ENCODE results near the gene SECISBP2. TPM values are rescaled to one million over a fixed set of nuclear protein-coding genes. Genes with fewer than 3 reads are reported as not detected.
A peak's percentile ranks its signal among the peaks of the same experiment; 100 is the strongest.

The SECISBP2 gene
- total and polyA plus RNA-seq, 4 donors = 14.2 to 37.7 (median 24.3) TPM

DNA sequence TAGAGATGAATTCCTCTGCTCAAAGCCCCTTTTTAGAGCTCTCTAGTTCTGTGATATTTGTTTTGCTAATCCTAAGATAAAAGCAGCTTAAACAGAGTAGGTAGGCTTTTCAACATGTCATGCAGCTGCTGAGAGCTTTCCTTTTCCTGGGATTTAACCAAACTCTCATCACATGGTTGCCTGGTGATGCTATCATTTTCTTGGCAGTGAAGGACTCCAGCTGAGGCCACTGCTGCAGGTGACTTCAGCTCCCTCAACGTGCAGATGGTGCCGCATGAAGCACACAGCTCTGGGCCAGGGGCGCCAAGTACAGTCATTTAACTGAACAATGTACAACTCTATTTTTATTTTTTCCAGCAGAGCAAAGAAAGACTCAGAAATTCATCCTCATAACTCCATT lies 42.2 kb downstream of the SECISBP2 start:
- peaks cover 9 to 14% (median 11%) of the 10 kb centered on the region in 4 donors for H3K4me1 ChIP-seq (ENCODE audit: control insufficient read depth in 4 of 4, insufficient read depth in 4 of 4, low read length in 3 of 4)
- no peaks in the 10 kb centered on the region for H3K27me3 ChIP-seq (ENCODE audit: control insufficient read depth in 4 of 4, insufficient read depth in 4 of 4, low read length in 3 of 4)
- no peak for TF ChIP-seq JUND (IDR thresholded peaks at IDR 0.05)
- no peak overlapping the region for H3K4me3 ChIP-seq (ENCODE audit: low read depth in 1 of 3, low read length in 3 of 3)
- DNase-seq (ENCODE audit: low spot score) = peak; percentile 23
- WGBS = 90% methylated on average over 3 of the region's 3 CpGs
- H3K9ac ChIP-seq (ENCODE audit: low read depth in 1 of 2, low read length in 2 of 2) = no peak overlapping the region
- H3K9me3 ChIP-seq (ENCODE audit: control insufficient read depth in 4 of 4, low read length in 3 of 4) = no peaks in the 10 kb centered on the region
- H3K36me3 ChIP-seq (ENCODE audit: control insufficient read depth in 4 of 4, insufficient read depth in 3 of 4, low read depth in 1 of 4, low read length in 3 of 4) = peaks cover 6 to 31% (median 21%) of the 10 kb centered on the region in 4 donors
- no peak overlapping the region for H3K27ac ChIP-seq (ENCODE audit: low read depth in 1 of 2, low read length in 2 of 2)

DNA sequence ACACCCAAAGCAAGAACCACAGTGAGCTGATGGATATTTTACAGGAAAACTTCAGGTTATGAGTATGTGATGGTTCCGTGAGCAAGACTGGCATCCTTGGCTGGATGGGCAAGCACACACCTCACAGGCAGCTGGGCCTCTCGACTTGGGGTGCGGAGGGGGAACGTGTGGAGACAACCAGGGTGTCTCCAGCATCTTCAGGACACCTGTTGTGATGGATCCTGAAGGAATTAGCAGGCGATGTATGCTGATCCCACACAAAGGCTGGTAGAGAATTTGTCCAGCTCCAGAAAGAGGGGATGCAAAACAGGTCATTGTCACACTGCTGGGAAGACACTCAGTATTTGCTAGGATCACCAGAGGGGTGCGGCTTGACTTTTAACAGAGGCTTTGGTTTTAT lies 42.7 kb downstream of the SECISBP2 start:
- 97% methylated on average over 6 of the region's 6 CpGs for WGBS
- Histone ChIP-seq H3K36me3 (ENCODE audit: control insufficient read depth in 4 of 4, insufficient read depth in 3 of 4, low read depth in 1 of 4, low read length in 3 of 4) (peaks cover 6 to 31% (median 19%) of the 10 kb centered on the region in 4 donors), H3K9me3 (ENCODE audit: control insufficient read depth in 4 of 4, low read length in 3 of 4) (no peaks in the 10 kb centered on the region), H3K27ac (ENCODE audit: low read depth in 1 of 2, low read length in 2 of 2) (no peak overlapping the region), H3K9ac (ENCODE audit: low read depth in 1 of 2, low read length in 2 of 2) (no peak overlapping the region), H3K27me3 (ENCODE audit: control insufficient read depth in 4 of 4, insufficient read depth in 4 of 4, low read length in 3 of 4) (no peaks in the 10 kb centered on the region), H3K4me1 (ENCODE audit: control insufficient read depth in 4 of 4, insufficient read depth in 4 of 4, low read length in 3 of 4) (peaks cover 9 to 14% (median 11%) of the 10 kb centered on the region in 4 donors), H3K4me3 (ENCODE audit: low read depth in 1 of 3, low read length in 3 of 3) (no peak overlapping the region)
- TF ChIP-seq FOXA2 (IDR thresholded peaks at IDR 0.05) (no peak), FOXA1 (IDR thresholded peaks at IDR 0.05) (no peak), YY1 (IDR thresholded peaks at IDR 0.05) (no peak), RXRA (IDR thresholded peaks at IDR 0.05) (no peak), HNF4A (conservative IDR thresholded peaks at IDR 0.05) (no peak), JUND (IDR thresholded peaks at IDR 0.05) (no peak), TAF1 (conservative IDR thresholded peaks at IDR 0.05) (no peak), HNF4G (IDR thresholded peaks at IDR 0.05) (no peak), GABPA (IDR thresholded peaks at IDR 0.05 in 1 of 2, conservative IDR thresholded peaks at IDR 0.05 in 1 of 2) (no peak), RAD21 (IDR thresholded peaks at IDR 0.05) (no peak), SP1 (IDR thresholded peaks at IDR 0.05) (no peak), EGR1 (IDR thresholded peaks at IDR 0.05; ENCODE audit: low read depth in 2 of 2) (no peak), NR2F2 (IDR thresholded peaks at IDR 0.05) (no peak)
- TF ChIP-seq, protein P1, sequence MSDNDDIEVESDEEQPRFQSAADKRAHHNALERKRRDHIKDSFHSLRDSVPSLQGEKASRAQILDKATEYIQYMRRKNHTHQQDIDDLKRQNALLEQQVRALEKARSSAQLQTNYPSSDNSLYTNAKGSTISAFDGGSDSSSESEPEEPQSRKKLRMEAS (IDR thresholded peaks at IDR 0.05) = no peak
- TF ChIP-seq, protein P2, sequence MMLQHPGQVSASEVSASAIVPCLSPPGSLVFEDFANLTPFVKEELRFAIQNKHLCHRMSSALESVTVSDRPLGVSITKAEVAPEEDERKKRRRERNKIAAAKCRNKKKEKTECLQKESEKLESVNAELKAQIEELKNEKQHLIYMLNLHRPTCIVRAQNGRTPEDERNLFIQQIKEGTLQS (IDR thresholded peaks at IDR 0.05) = no peak
- TF ChIP-seq, protein P3, sequence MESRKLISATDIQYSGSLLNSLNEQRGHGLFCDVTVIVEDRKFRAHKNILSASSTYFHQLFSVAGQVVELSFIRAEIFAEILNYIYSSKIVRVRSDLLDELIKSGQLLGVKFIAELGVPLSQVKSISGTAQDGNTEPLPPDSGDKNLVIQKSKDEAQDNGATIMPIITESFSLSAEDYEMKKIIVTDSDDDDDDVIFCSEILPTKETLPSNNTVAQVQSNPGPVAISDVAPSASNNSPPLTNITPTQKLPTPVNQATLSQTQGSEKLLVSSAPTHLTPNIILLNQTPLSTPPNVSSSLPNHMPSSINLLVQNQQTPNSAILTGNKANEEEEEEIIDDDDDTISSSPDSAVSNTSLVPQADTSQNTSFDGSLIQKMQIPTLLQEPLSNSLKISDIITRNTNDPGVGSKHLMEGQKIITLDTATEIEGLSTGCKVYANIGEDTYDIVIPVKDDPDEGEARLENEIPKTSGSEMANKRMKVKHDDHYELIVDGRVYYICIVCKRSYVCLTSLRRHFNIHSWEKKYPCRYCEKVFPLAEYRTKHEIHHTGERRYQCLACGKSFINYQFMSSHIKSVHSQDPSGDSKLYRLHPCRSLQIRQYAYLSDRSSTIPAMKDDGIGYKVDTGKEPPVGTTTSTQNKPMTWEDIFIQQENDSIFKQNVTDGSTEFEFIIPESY (IDR thresholded peaks at IDR 0.05) = no peak
- TF ChIP-seq, protein P4, sequence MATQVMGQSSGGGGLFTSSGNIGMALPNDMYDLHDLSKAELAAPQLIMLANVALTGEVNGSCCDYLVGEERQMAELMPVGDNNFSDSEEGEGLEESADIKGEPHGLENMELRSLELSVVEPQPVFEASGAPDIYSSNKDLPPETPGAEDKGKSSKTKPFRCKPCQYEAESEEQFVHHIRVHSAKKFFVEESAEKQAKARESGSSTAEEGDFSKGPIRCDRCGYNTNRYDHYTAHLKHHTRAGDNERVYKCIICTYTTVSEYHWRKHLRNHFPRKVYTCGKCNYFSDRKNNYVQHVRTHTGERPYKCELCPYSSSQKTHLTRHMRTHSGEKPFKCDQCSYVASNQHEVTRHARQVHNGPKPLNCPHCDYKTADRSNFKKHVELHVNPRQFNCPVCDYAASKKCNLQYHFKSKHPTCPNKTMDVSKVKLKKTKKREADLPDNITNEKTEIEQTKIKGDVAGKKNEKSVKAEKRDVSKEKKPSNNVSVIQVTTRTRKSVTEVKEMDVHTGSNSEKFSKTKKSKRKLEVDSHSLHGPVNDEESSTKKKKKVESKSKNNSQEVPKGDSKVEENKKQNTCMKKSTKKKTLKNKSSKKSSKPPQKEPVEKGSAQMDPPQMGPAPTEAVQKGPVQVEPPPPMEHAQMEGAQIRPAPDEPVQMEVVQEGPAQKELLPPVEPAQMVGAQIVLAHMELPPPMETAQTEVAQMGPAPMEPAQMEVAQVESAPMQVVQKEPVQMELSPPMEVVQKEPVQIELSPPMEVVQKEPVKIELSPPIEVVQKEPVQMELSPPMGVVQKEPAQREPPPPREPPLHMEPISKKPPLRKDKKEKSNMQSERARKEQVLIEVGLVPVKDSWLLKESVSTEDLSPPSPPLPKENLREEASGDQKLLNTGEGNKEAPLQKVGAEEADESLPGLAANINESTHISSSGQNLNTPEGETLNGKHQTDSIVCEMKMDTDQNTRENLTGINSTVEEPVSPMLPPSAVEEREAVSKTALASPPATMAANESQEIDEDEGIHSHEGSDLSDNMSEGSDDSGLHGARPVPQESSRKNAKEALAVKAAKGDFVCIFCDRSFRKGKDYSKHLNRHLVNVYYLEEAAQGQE (IDR thresholded peaks at IDR 0.05) = no peak
- TF ChIP-seq, protein P5, sequence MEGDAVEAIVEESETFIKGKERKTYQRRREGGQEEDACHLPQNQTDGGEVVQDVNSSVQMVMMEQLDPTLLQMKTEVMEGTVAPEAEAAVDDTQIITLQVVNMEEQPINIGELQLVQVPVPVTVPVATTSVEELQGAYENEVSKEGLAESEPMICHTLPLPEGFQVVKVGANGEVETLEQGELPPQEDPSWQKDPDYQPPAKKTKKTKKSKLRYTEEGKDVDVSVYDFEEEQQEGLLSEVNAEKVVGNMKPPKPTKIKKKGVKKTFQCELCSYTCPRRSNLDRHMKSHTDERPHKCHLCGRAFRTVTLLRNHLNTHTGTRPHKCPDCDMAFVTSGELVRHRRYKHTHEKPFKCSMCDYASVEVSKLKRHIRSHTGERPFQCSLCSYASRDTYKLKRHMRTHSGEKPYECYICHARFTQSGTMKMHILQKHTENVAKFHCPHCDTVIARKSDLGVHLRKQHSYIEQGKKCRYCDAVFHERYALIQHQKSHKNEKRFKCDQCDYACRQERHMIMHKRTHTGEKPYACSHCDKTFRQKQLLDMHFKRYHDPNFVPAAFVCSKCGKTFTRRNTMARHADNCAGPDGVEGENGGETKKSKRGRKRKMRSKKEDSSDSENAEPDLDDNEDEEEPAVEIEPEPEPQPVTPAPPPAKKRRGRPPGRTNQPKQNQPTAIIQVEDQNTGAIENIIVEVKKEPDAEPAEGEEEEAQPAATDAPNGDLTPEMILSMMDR (IDR thresholded peaks at IDR 0.05; ENCODE audit: low read depth, low read length, missing input control) = no peak
- no peak for DNase-seq (ENCODE audit: low spot score)

Measured in liver (tissue), 9 donors.